Rectal smooth muscle tissue (tissue), 1 donor: ENCODE data around the gene STX1B.
"Not testable (repeated sequence)": the region's sequence is repeated elsewhere in the genome, so short reads cannot be mapped to it uniquely, and the experiment has no call there.

Source experiments
- H3K27ac ChIP-seq: one replicate; pipeline ENCODE4 v1.7.0; 2013; ENCODE audit warnings: low read depth, low read length, inconsistent platforms
- H3K27me3 ChIP-seq: one replicate; pipeline ENCODE4 v1.7.0; 2013; ENCODE audit warnings: low read length; ENCODE audit not compliant: control insufficient read depth, insufficient read depth
- H3K36me3 ChIP-seq: one replicate; pipeline ENCODE4 v1.7.0; 2013; ENCODE audit warnings: low read length; ENCODE audit not compliant: control insufficient read depth, insufficient read depth
- H3K4me1 ChIP-seq: one replicate; pipeline ENCODE4 v1.7.0; 2013; ENCODE audit warnings: low read length; ENCODE audit not compliant: control insufficient read depth, insufficient read depth
- H3K4me3 ChIP-seq: one replicate; pipeline ENCODE4 v1.7.0; 2013; ENCODE audit warnings: low read length
- H3K9ac ChIP-seq: one replicate; pipeline ENCODE4 v1.7.0; 2013; ENCODE audit warnings: low read length

The STX1B gene

DNA sequence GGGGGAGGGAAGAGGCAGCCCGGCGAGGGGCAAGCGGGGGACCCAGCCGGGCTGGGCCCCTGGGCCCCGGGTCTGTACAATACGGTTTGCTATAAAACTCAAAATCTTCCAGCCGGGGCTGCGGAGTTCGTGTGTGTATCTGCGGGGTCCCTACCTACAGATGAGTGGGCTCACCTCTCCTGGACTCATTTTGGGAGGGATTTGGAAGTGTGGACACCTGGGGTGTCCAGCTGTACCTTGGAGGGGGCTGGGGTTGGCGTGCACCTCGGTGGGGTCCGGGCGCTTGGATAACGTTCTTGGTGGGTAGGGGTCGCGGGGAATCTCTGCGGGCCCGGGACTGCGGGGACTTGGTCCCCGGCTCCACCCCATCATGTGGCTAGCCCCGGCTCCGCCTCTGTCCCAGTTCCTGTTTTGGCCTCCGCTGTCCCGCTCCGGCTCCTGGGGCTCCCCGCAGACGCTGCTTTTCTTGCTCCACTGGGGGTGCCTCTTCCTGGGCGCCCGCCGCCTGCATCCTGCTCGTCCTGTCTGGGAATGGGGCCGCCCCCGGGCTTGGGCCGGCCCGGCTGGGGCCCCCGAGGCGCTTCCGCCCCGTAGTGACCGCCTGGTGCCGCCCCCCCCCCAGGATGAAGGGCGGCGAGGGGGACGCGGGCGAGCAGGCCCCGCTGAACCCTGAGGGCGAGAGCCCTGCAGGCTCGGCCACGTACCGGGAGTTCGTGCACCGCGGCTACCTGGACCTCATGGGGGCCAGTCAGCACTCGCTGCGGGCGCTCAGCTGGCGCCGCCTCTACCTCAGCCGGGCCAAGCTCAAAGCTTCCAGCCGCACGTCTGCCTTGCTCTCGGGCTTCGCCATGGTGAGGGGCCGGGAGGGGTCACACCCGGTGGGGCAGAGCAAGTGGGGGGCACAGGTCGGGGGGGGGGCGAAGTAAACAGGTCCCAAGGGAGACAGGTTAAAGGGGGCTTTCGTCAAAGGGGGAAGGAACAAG, 61.5 kb downstream of the STX1B start, which contains the start of gene ORAI3:
TSS of gene ORAI3 (plus strand) at position 402 of the 983 bp plus-strand sequence. CDS start at position 624, 222 bp downstream.
- peaks cover 15% of the 10 kb centered on the region for H3K4me1 ChIP-seq
- H3K4me3 ChIP-seq = peak within 1 kb of the TSS; percentile 84
- peaks cover 6% of the 10 kb centered on the region for H3K36me3 ChIP-seq
- H3K9ac ChIP-seq = peak within 1 kb of the TSS; percentile 41
- no peaks in the 10 kb centered on the region for H3K27me3 ChIP-seq
- H3K27ac ChIP-seq = peak within 1 kb of the TSS; percentile 84

DNA sequence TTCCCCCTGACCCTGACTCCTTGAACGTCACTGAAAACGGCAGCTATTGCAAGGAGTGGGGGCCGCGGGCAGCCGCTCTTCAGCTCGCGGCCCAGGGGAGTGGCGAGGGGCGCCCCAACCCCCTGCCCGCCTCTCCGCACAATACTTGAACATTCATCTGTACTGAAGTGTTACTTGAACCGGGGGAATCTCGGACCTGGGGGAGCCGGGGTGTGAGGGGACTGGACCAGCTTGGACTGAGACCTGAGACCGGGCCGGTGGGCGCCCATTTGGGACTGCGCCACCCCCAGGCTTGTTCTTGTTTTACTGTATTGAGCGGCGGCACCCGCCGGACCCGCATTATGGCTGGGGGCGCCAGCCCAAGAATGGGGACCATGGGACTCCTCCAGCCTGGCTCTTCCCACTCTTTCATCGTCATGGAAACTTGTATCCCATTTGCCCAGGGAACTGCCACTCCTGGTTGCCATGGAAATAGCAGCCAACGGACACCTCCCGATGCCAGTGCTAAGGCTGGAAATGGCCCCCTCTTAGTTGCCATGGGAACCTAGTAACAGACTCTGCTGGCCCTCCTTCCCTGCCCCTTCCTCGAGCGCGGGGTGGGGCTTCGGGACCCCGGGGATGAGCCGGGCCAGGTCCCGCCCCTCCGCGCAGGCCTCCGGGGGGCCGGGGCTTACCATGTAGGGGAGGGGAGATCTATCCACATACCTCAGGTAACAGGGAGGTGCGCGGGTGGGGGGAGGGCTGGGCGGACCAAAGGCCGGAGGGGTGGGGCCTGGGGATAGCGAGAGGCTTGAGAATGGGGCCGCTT, 62.4 kb downstream of the STX1B start:
- peak overlapping the region; percentile 84 for H3K27ac ChIP-seq

DNA sequence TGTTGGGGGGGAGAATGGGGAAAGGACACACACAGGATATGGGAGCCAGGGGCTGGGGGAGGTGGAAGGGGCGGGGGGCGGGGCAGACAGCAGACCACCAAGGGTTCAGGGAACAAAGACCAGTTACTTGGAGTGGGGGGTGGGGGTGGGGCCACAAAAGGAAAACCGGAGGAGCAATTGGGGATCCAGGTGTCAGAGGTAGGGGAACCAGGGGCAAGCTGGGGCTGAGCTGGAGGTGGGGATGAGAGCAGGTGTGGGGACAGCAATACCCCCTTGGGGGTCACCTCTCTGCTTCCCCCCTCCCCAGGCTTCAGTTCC, 62.9 kb downstream of the STX1B start:
- peaks cover 15% of the 10 kb centered on the region for H3K4me1 ChIP-seq
- H3K36me3 ChIP-seq = peaks cover 6% of the 10 kb centered on the region
- H3K27me3 ChIP-seq = no peaks in the 10 kb centered on the region
- peak overlapping the region; percentile 84 for H3K27ac ChIP-seq
- no peak overlapping the region for H3K4me3 ChIP-seq
- H3K9ac ChIP-seq = no peak overlapping the region

More for the DNA sequence above, 62.4 kb downstream of the STX1B start:
- Histone ChIP-seq H3K36me3 (peaks cover 6% of the 10 kb centered on the region), H3K27me3 (no peaks in the 10 kb centered on the region), H3K4me1 (peaks cover 15% of the 10 kb centered on the region), H3K9ac (no peak overlapping the region), H3K4me3 (peak overlapping the region; percentile 84)

DNA sequence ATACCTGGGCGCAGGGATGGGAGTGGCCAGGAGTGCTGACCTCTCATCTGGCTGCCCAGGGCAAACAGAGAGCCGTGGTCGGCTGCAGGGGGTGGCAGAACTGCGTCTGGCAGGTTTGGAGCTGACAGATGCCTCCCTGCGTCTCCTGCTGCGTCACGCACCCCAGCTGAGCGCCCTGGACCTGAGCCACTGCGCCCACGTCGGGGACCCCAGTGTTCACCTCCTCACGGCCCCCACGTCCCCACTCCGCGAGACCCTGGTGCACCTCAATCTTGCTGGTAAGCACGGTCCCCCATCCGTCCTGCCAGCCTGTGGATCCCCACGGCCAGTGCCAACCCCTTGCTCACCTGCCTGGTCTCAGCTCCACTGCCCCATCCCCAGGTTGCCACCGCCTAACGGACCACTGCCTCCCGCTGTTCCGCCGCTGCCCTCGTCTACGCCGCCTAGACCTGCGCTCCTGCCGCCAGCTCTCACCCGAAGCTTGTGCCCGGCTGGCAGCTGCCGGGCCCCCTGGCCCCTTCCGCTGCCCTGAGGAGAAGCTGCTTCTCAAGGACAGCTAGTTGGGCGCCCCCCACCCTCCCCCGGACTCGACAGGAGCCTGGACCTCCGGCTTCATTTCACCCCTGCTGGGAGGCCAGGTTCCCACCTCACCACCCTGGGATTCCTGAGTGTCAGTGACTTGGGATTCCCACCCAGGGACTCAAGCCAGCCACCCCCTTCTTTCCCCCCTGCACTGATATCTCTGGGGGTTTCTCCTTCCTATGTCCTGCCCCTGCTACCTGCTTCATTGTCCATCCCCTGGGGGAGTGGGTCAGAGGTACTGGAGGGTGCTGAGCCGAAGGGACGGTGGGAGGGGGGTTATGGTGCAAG, 63.5 kb downstream of the STX1B start:
- peaks cover 18% of the 10 kb centered on the region for H3K4me1 ChIP-seq
- H3K9ac ChIP-seq = no peak overlapping the region
- no peaks in the 10 kb centered on the region for H3K27me3 ChIP-seq
- H3K4me3 ChIP-seq = no peak overlapping the region
- H3K36me3 ChIP-seq = peaks cover 6% of the 10 kb centered on the region
- peak overlapping the region; percentile 84 for H3K27ac ChIP-seq

DNA sequence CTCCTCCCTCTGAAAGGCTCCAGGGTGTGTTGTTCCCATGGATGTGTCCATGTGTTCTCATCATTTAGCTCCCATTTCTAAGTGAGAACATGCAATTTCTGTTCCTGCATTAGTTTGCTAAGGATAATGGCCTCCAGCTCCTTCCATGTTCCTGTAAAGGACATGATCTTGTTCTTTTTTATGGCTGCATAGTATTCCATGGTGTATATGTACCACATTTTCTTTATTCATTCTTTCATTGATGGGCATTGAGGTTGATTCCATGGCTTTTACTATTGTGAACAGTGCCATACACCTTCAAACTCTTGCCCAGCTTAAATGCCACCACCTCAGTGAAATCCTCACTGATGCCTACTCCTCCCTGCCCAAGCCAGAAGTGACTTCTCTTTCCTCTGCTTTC, 66.1 kb downstream of the STX1B start:
- Histone ChIP-seq H3K4me3 (no peak overlapping the region), H3K4me1 (peaks cover 3% of the 10 kb centered on the region), H3K9ac (no peak overlapping the region), H3K36me3 (peaks cover 6% of the 10 kb centered on the region), H3K27me3 (no peaks in the 10 kb centered on the region), H3K27ac (no peak overlapping the region)

DNA sequence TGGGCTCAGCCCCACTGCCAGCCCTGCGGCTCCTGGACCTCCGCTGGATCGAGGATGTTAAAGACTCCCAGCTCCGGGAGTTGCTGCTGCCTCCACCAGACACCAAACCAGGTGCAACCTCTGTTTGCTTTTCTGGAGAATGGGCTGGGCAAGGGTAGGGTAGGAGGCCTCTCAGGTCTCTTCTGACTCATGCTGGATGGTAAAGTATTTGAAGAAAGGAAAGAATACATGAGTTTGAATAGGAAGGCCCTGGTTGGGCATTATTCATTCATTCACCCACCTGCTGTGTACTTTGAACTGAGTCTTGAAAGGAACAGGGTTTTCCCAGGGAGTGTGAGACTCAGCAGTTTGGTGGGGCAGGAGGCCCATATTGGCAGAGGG, 68.0 kb downstream of the STX1B start:
- peaks cover 3% of the 10 kb centered on the region for H3K4me1 ChIP-seq
- peaks cover 6% of the 10 kb centered on the region for H3K36me3 ChIP-seq
- H3K27me3 ChIP-seq = no peaks in the 10 kb centered on the region
- peak overlapping the region; percentile 40 for H3K4me3 ChIP-seq
- H3K9ac ChIP-seq = no peak overlapping the region
- no peak overlapping the region for H3K27ac ChIP-seq

DNA sequence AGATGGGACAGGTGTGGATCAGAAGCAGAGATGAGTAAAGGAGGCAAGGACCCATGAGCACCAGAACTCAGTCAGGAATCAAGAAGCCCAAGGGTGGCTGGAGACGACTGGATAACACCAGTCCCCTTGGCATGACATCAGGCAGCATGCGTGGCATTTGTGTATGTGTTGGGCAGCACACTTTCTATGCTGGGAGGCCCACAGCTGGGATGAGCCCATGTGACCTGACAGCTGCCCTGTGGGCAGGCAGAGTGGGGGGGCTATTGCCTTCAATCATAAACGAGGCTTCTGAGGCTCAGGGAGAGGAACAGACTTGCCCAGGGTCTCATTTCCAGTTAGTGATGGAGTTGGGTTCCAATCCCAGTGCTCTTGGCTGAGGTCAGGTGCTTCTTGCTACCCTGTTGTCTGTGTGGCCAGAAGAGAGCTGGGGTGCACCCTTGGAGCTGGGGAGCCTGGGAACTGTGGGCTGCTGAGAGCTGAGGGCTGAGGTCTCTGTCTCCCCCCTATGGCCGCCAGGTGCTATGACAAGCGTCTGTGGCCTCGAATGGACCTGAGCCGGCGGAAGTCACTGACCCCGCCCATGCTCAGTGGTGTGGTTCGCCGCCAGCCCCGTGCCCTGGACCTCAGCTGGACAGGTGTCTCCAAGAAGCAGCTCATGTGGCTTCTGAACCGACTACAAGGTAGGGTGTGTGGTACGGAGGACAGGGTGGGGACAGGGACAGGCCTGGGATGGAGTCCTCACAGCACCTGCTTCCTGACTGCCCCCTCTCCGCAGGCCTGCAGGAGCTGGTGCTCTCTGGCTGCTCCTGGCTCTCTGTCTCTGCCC, 68.6 kb downstream of the STX1B start:
- no peaks in the 10 kb centered on the region for H3K27me3 ChIP-seq
- H3K36me3 ChIP-seq = peaks cover 5% of the 10 kb centered on the region
- peak overlapping the region; percentile 40 for H3K4me3 ChIP-seq
- H3K27ac ChIP-seq = no peak overlapping the region
- H3K9ac ChIP-seq = no peak overlapping the region
- peaks cover 3% of the 10 kb centered on the region for H3K4me1 ChIP-seq

DNA sequence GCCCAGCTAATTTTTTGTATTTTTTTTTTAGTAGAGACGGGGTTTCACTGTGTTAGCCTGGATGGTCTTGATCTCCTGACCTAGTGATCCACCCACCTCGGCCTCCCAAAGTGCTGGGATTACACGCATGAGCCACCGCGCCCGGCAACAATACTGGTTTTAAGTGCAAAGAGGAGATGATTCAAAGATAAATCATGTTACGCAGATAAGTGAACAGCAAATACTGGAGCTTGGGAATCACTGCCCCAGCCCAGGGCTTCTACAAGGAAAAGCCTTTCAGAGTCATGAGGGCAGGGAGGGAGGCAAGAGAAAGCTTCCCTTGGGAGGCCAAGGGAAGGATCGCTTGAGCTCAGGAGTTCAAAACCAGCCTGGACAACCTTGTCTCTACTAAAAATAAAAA, 70.9 kb downstream of the STX1B start:
- H3K27ac ChIP-seq, H3K4me3 ChIP-seq, H3K27me3 ChIP-seq, H3K36me3 ChIP-seq, H3K4me1 ChIP-seq, H3K9ac ChIP-seq: not testable (repeated sequence)
